H9 (cell line): ENCODE data around the gene TMIE. TPM values are rescaled to one million over a fixed set of nuclear protein-coding genes. Genes with fewer than 3 reads are reported as not detected.

ENCODE experiments used
- DNase-seq: peaks from one replicate; pipeline ENCODE4 v3.0.0-alpha.2; 2017
- H2AFZ ChIP-seq: one replicate; pipeline ENCODE4 v1.6.1; 2013; ENCODE audit warnings: mild to moderate bottlenecking, low read length, control low read depth, moderate library complexity
- H2AK5ac ChIP-seq: 2 replicates; pipeline ENCODE4 v1.6.1; 2013; ENCODE audit warnings: low read length, control low read depth, mixed read lengths; ENCODE audit not compliant: insufficient read length
- H2BK120ac ChIP-seq: one replicate; pipeline ENCODE4 v1.6.1; 2013; ENCODE audit warnings: low read depth, mild to moderate bottlenecking, low read length, control low read depth, inconsistent platforms; ENCODE audit not compliant: poor library complexity, severe bottlenecking
- H2BK12ac ChIP-seq: 2 replicates; pipeline ENCODE4 v1.6.1; 2013; ENCODE audit warnings: low read length, control low read depth, mixed read lengths, low read depth; ENCODE audit not compliant: insufficient read length
- H2BK15ac ChIP-seq: 2 replicates; pipeline ENCODE4 v1.6.1; 2013; ENCODE audit warnings: low read depth, low read length, control low read depth
- H2BK20ac ChIP-seq: one replicate; pipeline ENCODE4 v1.6.1; 2013; ENCODE audit warnings: low read depth, mild to moderate bottlenecking, low read length, control low read depth, inconsistent platforms; ENCODE audit not compliant: poor library complexity, severe bottlenecking
- H2BK5ac ChIP-seq: 2 replicates; pipeline ENCODE4 v1.6.1; 2013; ENCODE audit warnings: low read length, control low read depth, mixed read lengths; ENCODE audit not compliant: insufficient read length
- H3K14ac ChIP-seq: 2 replicates; pipeline ENCODE4 v1.6.1; 2013; ENCODE audit warnings: low read length, control low read depth; ENCODE audit not compliant: insufficient read depth
- H3K18ac ChIP-seq: 2 replicates; pipeline ENCODE4 v1.6.1; 2013; ENCODE audit warnings: low read depth, mild to moderate bottlenecking, mixed read lengths, low read length, control low read depth; ENCODE audit not compliant: insufficient read length
- H3K23ac ChIP-seq: 2 replicates; pipeline ENCODE4 v1.6.1; 2013; ENCODE audit warnings: low read length, control low read depth, mixed read lengths, low read depth; ENCODE audit not compliant: insufficient read length
- H3K23me2 ChIP-seq: 2 replicates; pipeline ENCODE4 v1.6.1; 2013; ENCODE audit warnings: low read depth, mild to moderate bottlenecking, mixed read lengths, low read length, control low read depth; ENCODE audit not compliant: insufficient read length, poor library complexity, severe bottlenecking
- H3K27ac ChIP-seq: 2 replicates; pipeline ENCODE4 v1.5.1; 2013; ENCODE audit warnings: low read length, control low read depth, mixed read lengths, low read depth; ENCODE audit not compliant: insufficient read length
- H3K27me3 ChIP-seq: 2 replicates; pipeline ENCODE4 v1.6.1; 2013; ENCODE audit warnings: low read length, control low read depth, inconsistent platforms; ENCODE audit not compliant: insufficient read depth
- H3K4ac ChIP-seq: 2 replicates; pipeline ENCODE4 v1.6.1; 2013; ENCODE audit warnings: low read depth, mild to moderate bottlenecking, control low read depth, inconsistent platforms, low read length, moderate library complexity
- H3K4me1 ChIP-seq: 2 replicates; pipeline ENCODE4 v1.6.1; 2013; ENCODE audit warnings: low read length, control low read depth, inconsistent platforms; ENCODE audit not compliant: insufficient read depth
- H3K4me2 ChIP-seq: 2 replicates; pipeline ENCODE4 v1.6.1; 2013; ENCODE audit warnings: low read length, control low read depth, mixed read lengths; ENCODE audit not compliant: insufficient read length, insufficient read depth
- H3K56ac ChIP-seq: 2 replicates; pipeline ENCODE4 v1.6.1; 2013; ENCODE audit warnings: low read depth, mild to moderate bottlenecking, mixed read lengths, low read length, control low read depth; ENCODE audit not compliant: insufficient read length
- H3K79me1 ChIP-seq: 2 replicates; pipeline ENCODE4 v1.6.1; 2013; ENCODE audit warnings: low read depth, mild to moderate bottlenecking, moderate library complexity, low read length, control low read depth, inconsistent platforms; ENCODE audit not compliant: insufficient read depth, poor library complexity, severe bottlenecking
- H3K79me2 ChIP-seq: 2 replicates; pipeline ENCODE4 v1.6.1; 2013; ENCODE audit warnings: low read length, control low read depth, inconsistent platforms; ENCODE audit not compliant: insufficient read depth
- H3K9ac ChIP-seq: 2 replicates; pipeline ENCODE4 v1.6.1; 2013; ENCODE audit warnings: low read length, control low read depth, mixed read lengths; ENCODE audit not compliant: insufficient read length; ENCODE audit errors: extremely low read depth
- H3K9me3 ChIP-seq: one replicate; pipeline ENCODE4 v1.6.1; 2013; ENCODE audit warnings: low read depth, low read length, inconsistent platforms; ENCODE audit not compliant: control insufficient read depth
- H3T11ph ChIP-seq: one replicate; pipeline ENCODE4 v1.6.1; 2013; ENCODE audit warnings: mild to moderate bottlenecking, low read length, control low read depth, inconsistent platforms
- H4K20me1 ChIP-seq: one replicate; pipeline ENCODE4 v1.6.1; 2013; ENCODE audit not compliant: control insufficient read depth, insufficient read length, insufficient read depth
- H4K5ac ChIP-seq: 2 replicates; pipeline ENCODE4 v1.6.1; 2013; ENCODE audit warnings: low read depth, mild to moderate bottlenecking, mixed read lengths, low read length, control low read depth; ENCODE audit not compliant: insufficient read length
- H4K8ac ChIP-seq: replicated peaks from 2 replicates; pipeline ENCODE4 v1.6.1; 2013; ENCODE audit warnings: low read length, control low read depth, mixed read lengths, low read depth; ENCODE audit not compliant: insufficient read length
- H4K91ac ChIP-seq: 2 replicates; pipeline ENCODE4 v1.6.1; 2013; ENCODE audit warnings: low read depth, mild to moderate bottlenecking, moderate library complexity, mixed read lengths, low read length, control low read depth; ENCODE audit not compliant: insufficient read length
- H3K27ac Mint-ChIP-seq, 3 experiments: 2 replicates in 2 of 3; 3 replicates in 1 of 3; pipeline ENCODE4 v1.8.0; 2020 to 2021; ENCODE audit warnings: mixed read lengths in 3 of 3, mild to moderate bottlenecking in 1 of 3, moderate library complexity in 1 of 3
- H3K27me3 Mint-ChIP-seq: 2 replicates; pipeline ENCODE4 v1.8.0; 2021; ENCODE audit warnings: low read depth, mild to moderate bottlenecking, moderate library complexity, mixed read lengths
- H3K36me3 Mint-ChIP-seq, 3 experiments: 2 replicates in 2 of 3; 3 replicates in 1 of 3; pipeline ENCODE4 v1.8.0; 2020 to 2021; ENCODE audit warnings: low read depth in 3 of 3, mixed read lengths in 3 of 3; ENCODE audit not compliant: insufficient read depth in 1 of 3
- H3K4me1 Mint-ChIP-seq, 2 experiments: 2 replicates each; pipeline ENCODE4 v1.8.0; 2020; ENCODE audit warnings: mixed read lengths in 2 of 2
- H3K4me3 Mint-ChIP-seq, 2 experiments: 2 replicates in 1 of 2; 3 replicates in 1 of 2; pipeline ENCODE4 v1.8.0; 2020 to 2021; ENCODE audit warnings: mild to moderate bottlenecking in 2 of 2, mixed read lengths in 2 of 2, moderate library complexity in 1 of 2
- H3K9me3 Mint-ChIP-seq, 2 experiments: 2 replicates in 1 of 2; 3 replicates in 1 of 2; pipeline ENCODE4 v1.8.0; 2020; ENCODE audit warnings: mild to moderate bottlenecking in 2 of 2, mixed read lengths in 2 of 2, moderate library complexity in 1 of 2
- WGBS: extraction: QIAGEN DNeasy Blood & Tissue Kit; methylation state at CpG from one replicate; pipeline ENCODE4 v1.1.7; 2013; ENCODE audit warnings: missing lambda C conversion rate, low lambda C conversion rate, mixed read lengths; ENCODE audit not compliant: insufficient read length; ENCODE audit errors: extremely low coverage; 5-methylcytosine and 5-hydroxymethylcytosine counted together
- total RNA-seq: library from RNA; stranded (reverse); gene quantifications from 2 replicates; pipeline ENCODE4 v1.2.1, GENCODE V29; 2021
- TF ChIP-seq, protein P1 (sequence below): fragments of 200-600 bp; sonication (generic); conservative IDR thresholded peaks from 3 replicates; pipeline ENCODE4 v1.8.0; 2021; ENCODE audit warnings: antibody characterized with exemption, mild to moderate bottlenecking

Gene TMIE
- total RNA-seq, 1 experiment from 2014 or later: 0.63 TPM

DNA sequence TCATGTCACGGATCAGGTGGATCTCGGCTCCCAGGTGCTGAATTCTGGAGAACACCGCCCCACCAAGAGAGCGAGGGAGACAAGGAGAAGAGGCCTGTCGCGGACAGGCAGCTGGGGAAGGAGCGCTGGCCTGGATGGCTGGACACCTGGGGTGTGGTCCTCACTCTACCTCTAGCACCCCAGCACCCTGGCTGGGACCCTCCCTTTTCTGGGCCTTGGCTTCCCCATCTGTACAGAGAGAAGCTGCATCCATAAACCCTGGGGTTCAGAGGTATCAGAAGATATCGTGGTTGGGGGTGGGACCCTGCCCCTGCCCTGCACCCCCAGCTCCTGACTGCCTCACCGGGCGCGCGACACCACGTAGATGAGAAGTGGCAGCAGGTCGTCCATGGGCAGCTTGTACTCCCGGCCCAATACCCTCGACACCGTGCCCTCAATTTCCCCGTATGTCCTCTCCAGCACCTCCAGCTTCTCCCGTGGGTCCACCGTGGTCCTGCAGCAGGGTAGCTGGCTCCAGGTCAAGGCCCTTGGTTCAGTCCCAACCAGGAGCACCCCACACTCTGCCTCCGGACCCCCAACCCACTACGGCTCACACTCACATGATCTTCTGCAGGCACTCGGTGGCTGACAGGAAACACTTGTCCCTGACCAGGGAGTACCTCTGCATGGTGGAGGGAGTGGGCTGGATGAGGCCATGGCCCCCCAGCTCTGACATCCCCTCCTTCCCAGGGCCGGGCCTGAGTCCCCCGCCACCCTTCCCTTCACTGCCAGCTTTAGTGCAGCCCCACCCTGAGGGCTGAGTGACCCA lies 29.4 kb upstream of the TMIE start:
- Histone ChIP-seq H4K91ac (no peak overlapping the region), H3K4me1 (no peaks in the 10 kb centered on the region), H3K23me2 (no peaks in the 10 kb centered on the region), H3K18ac (no peak overlapping the region), H4K5ac (no peak overlapping the region), H2BK15ac (no peak overlapping the region), H3K27ac (no peak overlapping the region), H2BK120ac (no peak overlapping the region), H3T11ph (no peak overlapping the region), H3K9ac (no peak overlapping the region), H3K27me3 (no peaks in the 10 kb centered on the region), H3K14ac (no peak overlapping the region), H3K56ac (no peak overlapping the region), H2BK12ac (no peak overlapping the region), H4K8ac (no peak overlapping the region), H3K79me2 (no peaks in the 10 kb centered on the region), H3K4me2 (no peak overlapping the region), H2BK5ac (no peak overlapping the region), H3K23ac (no peak overlapping the region), H2AK5ac (no peak overlapping the region), H2BK20ac (no peak overlapping the region), H2AFZ (no peak overlapping the region), H4K20me1 (no peaks in the 10 kb centered on the region), H3K4ac (no peak overlapping the region), H3K9me3 (no peaks in the 10 kb centered on the region), H3K79me1 (no peaks in the 10 kb centered on the region)
- peaks cover 0 to 8% (median 0%) of the 10 kb centered on the region in 3 experiments; a peak in 2 of 7 replicates for H3K36me3 Mint-ChIP-seq
- no peak overlapping the region; a peak in 2 of 7 replicates for H3K27ac Mint-ChIP-seq
- no CpG with 5 or more reads among the region's 25 CpGs for WGBS
- H3K4me1 Mint-ChIP-seq: peaks cover 0 to 7% of the 10 kb centered on the region in 2 experiments; a peak in 3 of 4 replicates
- H3K27me3 Mint-ChIP-seq: no peaks in the 10 kb centered on the region; the same call in none of the 2 replicates
- H3K9me3 Mint-ChIP-seq: no peaks in the 10 kb centered on the region
- DNase-seq: peak; percentile 20
- TF ChIP-seq, protein P1, sequence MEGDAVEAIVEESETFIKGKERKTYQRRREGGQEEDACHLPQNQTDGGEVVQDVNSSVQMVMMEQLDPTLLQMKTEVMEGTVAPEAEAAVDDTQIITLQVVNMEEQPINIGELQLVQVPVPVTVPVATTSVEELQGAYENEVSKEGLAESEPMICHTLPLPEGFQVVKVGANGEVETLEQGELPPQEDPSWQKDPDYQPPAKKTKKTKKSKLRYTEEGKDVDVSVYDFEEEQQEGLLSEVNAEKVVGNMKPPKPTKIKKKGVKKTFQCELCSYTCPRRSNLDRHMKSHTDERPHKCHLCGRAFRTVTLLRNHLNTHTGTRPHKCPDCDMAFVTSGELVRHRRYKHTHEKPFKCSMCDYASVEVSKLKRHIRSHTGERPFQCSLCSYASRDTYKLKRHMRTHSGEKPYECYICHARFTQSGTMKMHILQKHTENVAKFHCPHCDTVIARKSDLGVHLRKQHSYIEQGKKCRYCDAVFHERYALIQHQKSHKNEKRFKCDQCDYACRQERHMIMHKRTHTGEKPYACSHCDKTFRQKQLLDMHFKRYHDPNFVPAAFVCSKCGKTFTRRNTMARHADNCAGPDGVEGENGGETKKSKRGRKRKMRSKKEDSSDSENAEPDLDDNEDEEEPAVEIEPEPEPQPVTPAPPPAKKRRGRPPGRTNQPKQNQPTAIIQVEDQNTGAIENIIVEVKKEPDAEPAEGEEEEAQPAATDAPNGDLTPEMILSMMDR: no peak
- H3K4me3 Mint-ChIP-seq: peak overlapping the region in 1 of 2 experiments; percentile 35; a peak in 2 of 5 replicates
